ENCODE measurements around the gene CCDC63.

The CCDC63 gene

DNA sequence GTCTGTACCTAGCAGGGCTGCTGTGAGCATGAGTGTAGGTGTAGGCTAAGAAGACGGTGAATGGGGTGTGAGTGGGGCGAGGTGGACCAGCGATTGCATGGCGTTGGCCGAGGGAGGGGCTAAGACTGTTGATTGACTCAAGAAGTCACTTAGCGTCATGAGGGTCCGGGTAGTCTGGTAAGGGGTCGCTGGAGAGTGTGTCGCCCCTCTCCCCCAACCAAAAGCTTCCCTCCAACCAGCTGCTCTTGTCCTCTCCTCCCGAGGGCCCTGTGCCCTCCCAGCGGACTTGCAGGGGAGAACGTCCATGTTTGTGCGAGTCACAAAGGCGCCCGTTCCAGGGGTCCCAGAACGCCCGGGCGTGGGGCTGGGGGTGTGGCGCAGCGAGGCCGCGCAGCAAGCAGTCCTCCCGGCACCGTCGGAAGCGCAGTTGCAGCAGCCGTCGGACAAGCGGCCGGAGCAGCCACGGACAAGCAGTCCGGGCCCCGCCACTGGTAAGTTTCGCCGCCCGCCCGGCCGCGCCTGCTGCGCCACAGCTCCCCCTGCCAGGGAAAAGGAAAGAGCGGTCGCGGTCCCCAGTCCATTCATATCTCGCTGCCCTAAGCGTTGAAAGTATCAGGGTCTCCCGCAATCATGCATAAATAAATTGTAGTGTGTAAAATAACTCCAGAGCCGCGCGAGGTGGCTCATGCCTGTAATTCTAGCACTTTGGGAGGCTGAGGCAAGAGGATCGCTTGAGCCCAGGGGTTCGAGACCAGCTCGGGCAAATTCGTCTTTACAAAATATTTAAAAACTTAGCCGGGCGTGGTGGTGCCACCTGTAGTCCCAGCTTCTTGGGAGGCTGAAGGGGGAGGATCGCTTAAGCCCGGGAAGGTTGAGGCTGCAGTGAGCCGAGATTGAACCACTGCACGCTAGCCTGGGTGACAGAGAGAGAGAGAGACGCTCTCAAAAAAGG lies at the start of gene CCDC63:
Gene CCDC63, plus strand, starts transcription at position 373 of the 952 bp plus-strand sequence. CDS start 5,968 bp downstream, outside the sequence.
- DNase-seq: peak; percentile 34

DNA sequence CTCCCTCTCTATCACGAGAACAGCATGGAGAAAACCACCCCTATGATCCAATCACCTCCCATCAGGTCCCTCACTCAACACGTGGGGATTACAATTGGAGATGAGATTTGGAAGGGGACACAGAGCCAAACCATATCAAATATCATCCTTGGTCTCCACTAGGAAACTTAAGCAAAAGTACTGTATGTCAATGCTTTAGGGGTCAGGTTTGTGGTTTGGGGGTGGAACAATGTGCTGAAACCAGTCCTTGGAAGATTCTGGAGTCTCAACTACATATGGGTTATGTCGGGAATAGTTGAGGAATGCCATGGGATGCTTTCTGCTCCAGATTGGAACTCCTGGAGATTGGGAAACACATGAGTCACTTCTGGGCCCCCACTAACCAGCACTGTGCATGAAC lies 48.3 kb upstream of the CCDC63 start:
- no peak for DNase-seq

DNA sequence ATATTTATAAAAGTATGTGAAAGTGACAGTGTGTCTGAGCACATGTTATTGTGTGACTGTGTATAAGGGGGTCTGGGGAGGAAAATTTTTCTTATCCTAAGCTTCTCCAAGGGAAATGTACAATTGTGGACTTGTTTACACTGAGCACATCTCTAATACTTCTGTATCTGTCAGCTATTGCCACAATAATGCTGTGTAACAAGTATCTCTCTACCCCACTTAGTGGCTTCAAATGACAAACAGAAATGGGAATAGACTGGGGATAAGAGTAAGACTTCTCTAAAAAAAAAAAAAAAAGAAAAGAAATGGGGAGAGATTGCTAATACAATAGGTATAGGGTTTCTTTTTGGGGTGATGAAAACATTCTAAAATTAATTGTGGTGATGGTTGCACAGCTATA lies 44.3 kb upstream of the CCDC63 start:
- no peak for DNase-seq

DNA sequence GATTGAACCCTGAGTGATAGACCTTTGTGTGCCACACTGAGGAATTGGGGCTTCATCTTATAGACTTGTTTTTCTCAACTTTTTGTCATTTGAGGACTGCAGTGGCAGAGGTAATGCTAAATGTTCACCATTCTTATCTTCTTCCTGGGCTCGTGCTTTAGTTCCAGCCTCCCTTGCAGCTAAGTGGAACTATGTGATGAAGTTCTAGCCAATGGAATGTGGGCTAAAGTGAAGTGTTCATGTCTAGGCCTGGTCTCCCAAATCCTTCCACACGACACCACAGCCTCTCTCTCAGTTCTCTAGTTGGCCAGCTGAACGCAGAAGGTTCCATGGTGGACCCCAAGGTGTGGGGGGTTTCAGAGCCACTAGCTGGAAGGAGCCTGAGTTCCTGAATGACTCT lies 42.4 kb upstream of the CCDC63 start:
- no peak for DNase-seq

DNA sequence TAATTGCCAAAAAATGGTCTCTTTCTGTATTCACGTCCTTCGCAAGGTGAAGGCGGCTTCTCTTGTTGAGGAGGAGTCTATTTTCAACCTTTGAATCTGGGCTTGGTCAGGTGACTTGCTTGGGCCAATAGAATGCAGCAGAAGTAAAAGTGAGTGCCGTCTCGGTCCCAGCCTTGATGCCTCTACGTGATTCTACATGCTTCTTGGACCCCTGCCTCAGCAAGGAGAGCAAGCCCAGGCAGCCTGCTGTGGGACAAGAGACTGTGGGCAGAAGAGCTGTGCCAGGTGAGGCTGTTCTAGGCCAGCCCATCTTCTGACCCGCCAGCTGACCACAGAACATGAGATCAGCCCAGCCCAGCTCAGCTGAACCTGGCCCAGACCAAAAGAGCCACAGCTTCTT lies 39.1 kb upstream of the CCDC63 start:
- no peak for DNase-seq

DNA sequence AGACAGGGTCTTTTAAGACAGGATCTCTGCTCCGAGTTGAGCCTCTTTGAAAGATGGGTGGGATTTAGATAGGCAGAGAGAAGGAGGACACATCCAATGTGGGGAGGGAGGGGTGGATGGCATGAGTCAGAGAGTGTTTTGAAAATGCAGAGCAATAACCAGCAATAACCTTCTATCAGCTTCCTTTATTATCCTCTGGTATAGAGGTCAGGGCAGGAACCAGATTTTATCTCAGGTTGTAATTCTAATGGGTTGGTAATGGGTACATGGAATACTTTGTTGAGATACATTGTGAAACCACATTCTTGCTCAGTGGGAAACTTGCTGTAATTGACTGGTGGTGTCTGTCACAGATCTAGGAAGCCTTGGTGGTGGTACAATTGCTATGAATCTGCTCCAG lies 37.6 kb upstream of the CCDC63 start:
- no peak for DNase-seq

DNA sequence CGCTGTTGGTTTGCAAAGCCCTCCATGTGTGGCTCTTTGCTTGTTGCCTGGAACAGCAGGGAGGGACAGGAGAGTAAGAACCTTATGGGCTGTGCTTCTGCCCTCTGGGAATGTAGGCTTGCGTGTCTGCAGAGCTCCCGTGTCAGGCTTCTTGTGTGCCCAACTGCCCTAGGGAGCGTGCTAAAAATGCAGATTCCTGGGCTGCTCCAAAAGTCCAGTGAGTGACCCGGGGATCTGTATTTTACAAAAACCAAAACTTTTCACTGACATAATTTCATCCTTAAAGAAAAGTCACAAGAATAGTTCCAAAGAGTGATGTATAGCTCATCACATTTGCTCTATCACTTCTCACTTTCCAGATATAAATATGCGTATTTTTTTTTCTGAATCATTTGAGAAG lies 34.8 kb upstream of the CCDC63 start:
- DNase-seq: no peak

DNA sequence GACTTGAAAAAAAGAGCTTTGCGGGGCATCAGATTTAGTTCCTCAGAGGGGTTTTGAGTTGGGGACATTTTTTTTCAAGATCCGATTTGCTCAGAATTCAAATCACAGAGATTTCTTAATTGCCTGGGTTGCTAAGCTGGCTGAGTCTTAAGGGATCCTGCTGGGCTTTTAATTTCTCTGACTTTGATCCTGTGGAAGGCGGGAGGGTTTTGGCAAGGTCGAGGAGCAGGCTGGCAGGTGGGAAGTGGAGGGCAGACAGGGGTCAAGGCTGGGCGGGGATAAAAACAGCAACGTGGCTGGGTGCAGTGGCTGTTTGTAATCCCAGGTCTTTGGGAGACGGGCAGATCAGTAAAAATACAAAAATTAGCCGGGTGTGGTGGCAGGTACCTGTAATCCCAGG lies 33.5 kb upstream of the CCDC63 start:
- DNase-seq: no peak

DNA sequence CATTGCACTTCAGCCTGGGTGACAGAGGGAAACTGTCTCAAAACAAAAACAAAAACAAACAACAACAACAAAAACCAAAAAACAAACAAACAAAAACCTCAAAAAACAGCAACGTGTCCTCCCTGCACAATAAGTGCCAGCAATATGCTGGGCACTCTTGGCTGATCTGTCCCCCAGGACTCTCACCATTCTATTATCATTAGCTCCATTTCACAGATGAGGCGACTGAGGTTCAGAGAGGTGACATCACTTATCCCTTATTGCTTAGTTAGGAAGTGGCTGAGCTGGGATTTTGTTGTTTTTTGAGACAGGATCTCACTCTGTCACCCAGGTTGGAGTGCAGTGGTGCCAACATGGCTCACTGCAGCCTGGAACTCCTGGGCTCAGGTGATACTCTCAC lies 33.0 kb upstream of the CCDC63 start:
- no peak for DNase-seq

DNA sequence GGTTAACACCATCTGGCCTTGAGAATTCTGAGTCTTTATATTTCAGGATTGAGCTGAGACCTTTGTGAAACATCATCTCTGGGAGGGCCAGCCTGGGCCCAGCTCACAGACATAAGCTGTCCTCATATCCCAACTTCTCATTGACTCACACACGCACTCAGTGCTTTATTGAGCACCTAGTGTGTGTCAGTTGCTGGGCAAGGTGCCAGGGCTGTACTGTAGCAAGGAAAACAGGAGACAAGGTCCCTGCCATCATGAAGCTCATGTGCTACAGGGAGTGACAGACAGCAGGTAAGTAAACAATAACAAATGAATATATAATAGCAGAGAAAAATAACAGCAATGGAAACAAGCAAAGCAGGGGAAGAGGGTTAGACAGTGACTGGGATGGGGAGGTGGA lies 30.5 kb upstream of the CCDC63 start:
- DNase-seq: no peak

DNA sequence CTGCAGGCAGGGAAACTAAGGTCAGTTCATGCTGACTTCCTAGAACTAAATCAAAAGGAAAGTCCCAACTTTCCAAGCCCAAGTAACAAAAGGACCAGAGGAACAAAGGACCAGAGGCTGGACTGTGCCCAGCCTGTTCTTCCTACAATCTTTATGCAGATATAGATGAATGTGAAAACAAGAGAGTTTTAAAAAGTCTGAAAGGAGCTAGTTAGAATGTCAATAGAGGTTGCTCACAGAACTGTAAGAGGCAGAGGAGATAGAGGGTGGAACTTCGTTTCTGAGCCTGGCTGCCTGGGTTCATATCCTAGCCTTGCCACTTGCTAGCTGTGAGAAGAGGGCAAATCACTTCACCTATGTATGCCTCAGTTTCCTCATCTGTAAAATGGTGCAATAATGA lies 30.0 kb upstream of the CCDC63 start:
- no peak for DNase-seq

DNA sequence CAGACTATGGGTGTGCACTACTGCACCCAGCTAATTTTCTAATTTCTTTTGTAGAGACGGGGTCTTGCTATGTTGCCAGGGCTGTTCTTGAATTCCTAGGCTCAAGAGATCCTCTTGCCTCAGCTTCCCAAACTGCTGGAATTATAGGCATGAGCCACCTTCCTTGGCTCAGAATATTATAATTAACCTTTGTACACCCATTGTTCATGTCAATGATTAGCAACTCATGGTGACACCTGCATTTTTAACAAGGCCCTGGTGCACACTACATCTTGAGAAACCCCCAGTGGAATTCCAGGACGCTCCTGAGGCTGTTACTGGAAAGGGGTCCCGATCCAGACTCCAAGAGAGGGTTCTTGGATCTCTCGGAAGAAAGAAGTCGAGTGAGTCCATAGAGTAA lies 28.3 kb upstream of the CCDC63 start:
- no peak for DNase-seq

DNA sequence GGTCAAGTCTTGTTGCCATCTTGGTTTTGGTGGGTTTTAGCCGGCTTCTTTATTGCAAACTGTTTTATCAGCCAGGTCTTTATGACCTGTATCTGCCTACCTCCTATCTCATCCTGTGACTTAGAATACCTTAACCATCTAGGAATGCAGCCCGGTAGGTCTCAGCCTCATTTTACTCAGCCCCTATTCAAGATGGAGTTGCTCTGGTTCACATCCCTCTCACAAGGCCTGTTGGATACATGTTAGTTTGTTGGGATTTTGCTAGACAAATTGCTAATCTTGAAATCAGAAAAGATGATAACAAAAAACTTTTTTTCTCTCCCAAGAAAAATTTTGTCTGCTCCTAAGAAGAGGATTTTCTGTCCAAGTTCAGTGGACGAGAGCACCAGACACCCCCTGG lies 27.6 kb upstream of the CCDC63 start:
- DNase-seq: no peak

DNA sequence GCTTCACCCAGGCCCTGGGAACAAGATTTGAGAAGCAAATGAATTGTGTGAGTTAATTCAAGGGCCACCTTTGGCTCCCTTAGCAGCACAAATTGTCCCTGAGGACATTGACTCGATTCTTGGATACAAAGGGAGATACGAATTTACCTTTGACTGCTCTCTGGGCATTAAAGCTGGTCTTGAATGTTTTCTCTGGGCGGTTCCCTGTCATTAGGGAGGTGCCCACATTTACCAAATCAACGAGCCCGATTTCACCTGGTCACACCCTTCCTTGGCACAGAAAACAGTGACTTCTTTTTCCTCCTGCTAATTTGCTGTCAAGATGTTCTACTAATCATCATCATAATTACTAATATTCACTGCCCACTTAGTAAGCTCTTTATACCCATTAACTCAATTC lies 27.1 kb upstream of the CCDC63 start:
- DNase-seq: no peak

DNA sequence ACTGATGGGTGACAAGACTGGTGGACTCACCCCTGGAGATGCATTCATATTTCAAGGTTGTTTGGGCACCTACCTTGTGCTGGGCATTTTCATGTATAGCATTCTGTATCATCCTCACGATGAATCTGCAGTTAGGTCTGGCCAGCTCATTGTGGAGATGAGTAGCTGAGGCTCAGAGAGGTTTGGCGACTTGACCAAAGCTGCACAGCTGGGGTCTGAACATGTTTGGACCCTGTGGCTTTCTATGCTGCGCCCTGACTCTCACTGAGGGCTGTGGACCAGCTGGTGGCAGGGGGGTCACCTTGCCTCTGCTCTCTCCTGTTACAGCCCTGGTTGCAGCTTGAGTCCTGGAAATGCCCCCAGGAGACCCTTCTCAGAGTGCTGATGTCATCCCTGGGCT lies 24.9 kb upstream of the CCDC63 start:
- DNase-seq: no peak

DNA sequence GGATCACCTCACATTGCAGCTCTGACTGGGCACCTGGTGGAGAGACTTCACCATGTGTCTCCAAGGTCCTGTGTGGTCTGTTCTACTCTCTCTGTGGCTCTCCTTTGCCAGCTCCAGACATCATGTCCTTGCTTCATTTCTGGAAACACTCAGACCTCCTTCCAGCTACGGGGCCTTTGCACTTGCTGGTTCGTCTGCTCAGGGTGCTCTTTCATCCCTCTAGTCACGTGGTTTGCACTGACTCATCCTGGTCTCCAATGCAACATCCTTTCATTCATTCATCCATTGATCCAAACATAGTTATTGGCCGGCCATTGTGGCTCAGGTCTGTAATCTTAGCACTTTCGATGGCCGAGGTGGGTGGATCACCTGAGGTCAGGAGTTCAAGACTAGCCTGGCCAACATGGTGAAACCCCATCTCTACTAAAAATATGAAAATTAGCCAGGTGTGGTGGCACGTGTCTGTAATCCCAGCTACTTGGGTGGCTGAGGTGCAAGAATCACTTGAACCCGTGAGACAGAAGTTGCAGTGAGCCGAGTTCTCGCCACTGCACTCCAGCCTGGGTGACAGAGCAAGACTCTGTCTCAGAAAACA lies 23.9 kb upstream of the CCDC63 start:
- DNase-seq: no peak

DNA sequence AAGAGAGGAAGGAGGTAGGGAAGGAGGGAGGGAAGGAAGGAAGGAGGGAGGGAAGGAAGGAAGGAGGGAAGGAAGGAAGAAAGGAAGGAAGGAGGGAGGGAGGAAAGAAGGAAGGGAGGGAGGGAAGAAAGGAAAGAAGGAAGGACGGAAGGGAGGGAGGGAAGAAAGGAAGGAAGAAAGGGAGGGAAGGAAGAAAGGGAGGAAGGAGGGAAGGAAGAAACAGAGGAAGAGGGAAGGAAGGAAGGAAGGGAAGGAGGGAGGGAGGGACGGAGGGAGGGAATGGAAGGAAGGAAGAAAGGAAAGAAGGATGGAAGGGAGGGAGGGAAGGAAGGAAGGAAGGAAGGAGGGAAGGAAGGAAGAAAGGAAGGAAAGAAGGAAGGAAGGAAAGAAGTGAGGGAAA lies 22.4 kb upstream of the CCDC63 start:
- DNase-seq: no peak

DNA sequence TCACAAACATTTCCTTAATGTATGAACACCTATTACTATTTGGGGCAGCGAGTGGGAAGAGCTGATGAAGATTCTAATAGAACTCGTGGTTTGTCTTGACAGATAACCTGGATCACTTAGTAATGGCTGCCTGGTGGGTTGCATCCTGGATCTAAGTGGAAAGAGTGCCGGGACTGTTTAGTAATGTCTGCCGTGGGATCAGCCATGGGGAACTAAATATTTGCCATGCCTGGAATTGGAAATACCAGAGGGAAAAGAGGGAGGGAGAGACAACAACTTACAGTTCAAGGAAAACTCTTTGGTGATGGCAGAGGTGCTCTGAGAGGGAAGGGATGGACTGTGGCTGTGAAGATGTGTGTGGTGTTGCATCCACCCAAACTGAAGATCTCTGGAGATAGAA lies 21.3 kb upstream of the CCDC63 start:
- DNase-seq: no peak

DNA sequence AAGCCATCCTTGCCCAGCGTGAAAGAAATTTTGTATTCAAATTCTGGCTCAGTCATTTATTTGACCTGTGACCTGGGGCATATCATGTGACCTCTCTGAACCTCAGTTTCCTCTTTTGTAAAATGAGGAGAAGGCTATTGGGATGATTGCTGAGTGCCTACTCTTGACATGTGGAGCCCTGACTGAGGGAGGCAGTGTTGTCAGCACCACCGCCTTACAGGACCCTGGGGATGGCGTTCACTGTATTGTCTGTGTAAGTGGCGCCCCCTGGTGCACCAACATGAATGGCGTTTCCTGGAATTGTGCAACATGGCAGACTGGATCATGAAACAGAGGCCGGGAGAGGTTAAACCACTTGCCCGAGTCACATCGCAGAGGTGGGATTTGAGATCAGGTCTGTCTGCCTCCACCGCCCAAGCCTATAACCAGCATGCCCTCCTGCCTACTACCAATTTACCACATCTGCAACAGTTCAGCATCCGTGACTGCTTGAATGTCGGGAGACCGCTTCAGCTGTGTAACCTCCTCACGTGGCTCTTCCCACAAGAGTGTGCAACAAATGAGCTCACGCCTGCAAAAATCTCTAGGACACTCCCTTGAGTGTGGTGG lies 20.1 kb upstream of the CCDC63 start:
- DNase-seq: peak; percentile 88

DNA sequence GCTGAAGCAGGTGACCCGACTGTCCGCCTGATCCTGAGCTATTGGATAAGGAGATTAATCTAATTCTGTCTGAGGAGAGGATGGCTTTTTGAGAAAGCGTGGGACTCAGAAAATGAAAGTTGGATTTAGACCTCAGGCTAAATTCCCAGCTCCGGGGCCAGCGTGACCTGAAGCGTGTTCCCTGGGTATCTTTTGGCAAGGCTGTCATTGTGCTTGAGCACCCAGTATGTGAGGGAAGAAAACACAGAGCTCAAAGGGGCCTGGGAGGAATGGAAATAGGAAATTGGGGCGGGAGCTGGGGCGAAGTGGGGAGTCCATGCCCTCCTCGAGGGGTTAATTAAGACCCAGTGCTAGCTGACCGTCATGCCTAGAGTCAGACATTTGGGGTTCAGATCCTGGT lies 17.5 kb upstream of the CCDC63 start:
- DNase-seq: no peak

DNA sequence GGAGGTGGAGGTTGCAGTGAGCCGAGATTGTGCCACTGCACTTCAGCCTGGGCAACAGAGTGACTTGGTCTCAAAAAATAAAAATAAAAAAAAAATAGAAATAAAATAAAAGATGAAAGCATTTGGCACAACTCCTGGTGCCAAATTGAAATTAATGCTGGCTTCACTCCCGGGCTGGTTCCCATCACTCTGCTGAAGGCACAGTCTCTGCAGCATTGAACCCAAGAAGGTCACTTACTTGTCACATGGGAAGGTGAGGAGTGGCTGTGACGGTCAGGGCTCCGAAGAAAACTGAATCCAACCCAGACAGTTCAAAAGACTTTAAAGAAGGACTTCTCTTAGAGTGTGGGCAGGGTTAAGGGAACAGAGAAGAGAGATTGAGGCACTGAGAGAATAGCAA lies 10.5 kb upstream of the CCDC63 start:
- no peak for DNase-seq

DNA sequence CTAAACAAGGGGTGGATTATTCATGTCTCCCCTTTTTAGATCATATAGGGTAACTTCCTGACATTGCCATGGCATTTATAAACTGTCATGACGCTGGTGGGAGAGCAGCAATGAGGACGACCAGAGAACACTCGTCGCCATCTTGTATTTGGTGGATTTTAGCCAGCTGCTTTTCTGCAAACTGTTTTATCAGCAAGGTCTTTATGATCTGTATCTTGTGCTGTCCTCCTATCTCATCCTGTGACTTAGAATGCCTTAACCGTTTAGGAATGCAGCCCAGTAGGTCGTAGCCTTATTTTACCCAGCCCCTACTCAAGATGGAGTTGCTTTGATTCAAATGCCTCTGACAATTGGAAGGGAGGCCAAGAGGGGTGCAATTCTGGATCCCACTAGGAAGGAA lies 5.8 kb upstream of the CCDC63 start:
- no peak for DNase-seq

DNA sequence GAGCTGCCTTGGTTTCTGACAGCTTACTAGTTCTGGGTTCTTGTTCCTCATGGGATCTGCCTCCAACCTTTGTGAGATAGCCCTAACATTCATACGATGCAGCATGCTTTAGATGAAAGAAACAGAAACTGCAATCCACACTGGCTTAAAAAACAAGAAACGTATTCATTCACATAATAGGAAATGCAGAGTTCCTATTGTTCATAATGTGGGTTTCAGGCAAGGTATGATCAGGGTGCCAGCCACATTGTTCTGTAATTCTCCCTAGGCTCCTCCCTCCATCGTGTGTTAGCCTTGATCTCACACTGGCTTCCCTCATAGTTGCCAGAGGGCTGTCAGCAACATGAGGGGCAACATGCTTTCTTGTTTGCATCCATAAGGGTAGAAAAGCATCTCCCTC lies 2.7 kb upstream of the CCDC63 start:
- no peak for DNase-seq

Measured in CD4-positive, alpha-beta T cell treated with Interleukin-6 for 4 hours (primary cell).